A549 (cell line): ENCODE results near the gene B4GALT3. TPM values are rescaled to one million over a fixed set of nuclear protein-coding genes. Genes with fewer than 3 reads are reported as not detected.

Source experiments
- ATAC-seq, 2 experiments: fragments of 200-7000 bp in 1 of 2; fragments of >200 bp in 1 of 2; cut with Nextera tagmentation in 1 of 2; cut with Tn5 transposase in 1 of 2; 3 replicates each; pipeline versions ENCODE4 v1.8.0 to v1.9.1; 2018 to 2020; ENCODE audit warnings: mild to moderate bottlenecking in 1 of 2, moderate library complexity in 1 of 2
- CTCF ChIA-PET: fragments of 300-600 bp; sonication (Branson Sonifier 250); formaldehyde crosslinking; extraction: SDS; loops from one replicate; lab custom pipeline; 2021; ENCODE audit warnings: antibody characterized with exemption, inconsistent platforms; lab: Yijun Ruan, JAX
- POLR2A ChIA-PET: fragments of 350-600 bp; formaldehyde crosslinking; extraction: SDS; loops from one replicate; lab custom pipeline; 2021; ENCODE audit warnings: antibody characterized with exemption, inconsistent platforms; lab: Yijun Ruan, JAX
- DNase-seq, 2 experiments: peaks; one replicate each; pipeline versions ENCODE4 v3.0.0 to v3.0.0-alpha.2; 2011 to 2016; ENCODE audit warnings: low read depth in 1 of 2, low spot score in 1 of 2
- FAIRE-seq: peaks from 2 replicates; lab custom pipeline; 2011; peaks lifted over from hg19 to GRCh38; lab: Jason Lieb, UNC
- H3K27ac ChIP-seq, 2 experiments: fragments of >200 bp; sonication (Bioruptor Twin); formaldehyde crosslinking; 3 replicates each; pipeline ENCODE4 v1.5.1; 2016 to 2017
- H3K4me1 ChIP-seq: fragments of >200 bp; sonication (Bioruptor Twin); formaldehyde crosslinking; 3 replicates; pipeline ENCODE4 v1.6.1; 2016
- H3K4me2 ChIP-seq: fragments of >200 bp; sonication (Bioruptor Twin); formaldehyde crosslinking; 3 replicates; pipeline ENCODE4 v1.6.1; 2016
- H3K4me3 ChIP-seq: fragments of >200 bp; sonication (Bioruptor Twin); formaldehyde crosslinking; 3 replicates; pipeline ENCODE4 v1.5.1; 2016
- H3K9me3 ChIP-seq: fragments of >200 bp; sonication (Bioruptor Twin); formaldehyde crosslinking; 3 replicates; pipeline ENCODE4 v1.6.1; 2016
- BCL3 ChIP-seq: fragments of >200 bp; sonication (Bioruptor Twin); formaldehyde crosslinking; IDR thresholded peaks from 3 replicates; pipeline ENCODE4 v1.6.1; 2016
- BHLHE40 ChIP-seq: IDR thresholded peaks from 2 replicates; pipeline ENCODE4 v1.6.1; 2012; ENCODE audit warnings: low read depth, low read length, inconsistent platforms
- CBX8 ChIP-seq: fragments of 200-600 bp; sonication (generic); IDR thresholded peaks from 2 replicates; pipeline ENCODE4 v1.6.1; 2016
- FOSL2 ChIP-seq, 2 experiments: fragments of 450-650 bp in 1 of 2; fragments of >200 bp in 1 of 2; sonication (Bioruptor Twin) in 1 of 2; formaldehyde crosslinking; IDR thresholded peaks; 2 replicates each; pipeline versions ENCODE4 v1.5.0 to v1.6.1; 2016 to 2020; ENCODE audit warnings: mild to moderate bottlenecking in 1 of 2, moderate library complexity in 1 of 2
- FOXS1 ChIP-seq: fragments of 250-450 bp; sonication (Bioruptor Pico); IDR thresholded peaks from 2 replicates; pipeline ENCODE4 v1.5.0; 2020; ENCODE audit warnings: mild to moderate bottlenecking, moderate library complexity
- GATA3 ChIP-seq: IDR thresholded peaks from 2 replicates; pipeline ENCODE4 v1.6.1; 2012; ENCODE audit warnings: borderline replicate concordance
- HDAC2 ChIP-seq: fragments of 200-600 bp; sonication (generic); IDR thresholded peaks from 2 replicates; pipeline ENCODE4 v1.6.1; 2016
- HES2 ChIP-seq: fragments of >200 bp; sonication (Bioruptor Twin); formaldehyde crosslinking; IDR thresholded peaks from 2 replicates; pipeline ENCODE4 v1.6.1; 2016
- HEYL ChIP-seq: fragments of 250-450 bp; sonication (Bioruptor Pico); IDR thresholded peaks from 2 replicates; pipeline ENCODE4 v1.8.0; 2021; ENCODE audit warnings: mild to moderate bottlenecking, moderate library complexity
- HMGXB4 ChIP-seq: fragments of 250-450 bp; sonication (Bioruptor Pico); IDR thresholded peaks from 2 replicates; pipeline ENCODE4 v1.5.0; 2021; ENCODE audit warnings: mild to moderate bottlenecking, moderate library complexity, borderline replicate concordance
- HOXB13 ChIP-seq: fragments of 250-450 bp; sonication (Bioruptor Pico); IDR thresholded peaks from 2 replicates; pipeline ENCODE4 v1.5.0; 2020; ENCODE audit warnings: low read depth, mild to moderate bottlenecking, moderate library complexity
- KDM1A ChIP-seq: fragments of 200-600 bp; sonication (generic); IDR thresholded peaks from 2 replicates; pipeline ENCODE4 v1.6.1; 2016; ENCODE audit warnings: low read depth, mild to moderate bottlenecking
- MAX ChIP-seq: IDR thresholded peaks from 2 replicates; pipeline ENCODE4 v1.6.1; 2012
- MAZ ChIP-seq: fragments of 150-350 bp; IDR thresholded peaks from 2 replicates; pipeline ENCODE4 v1.6.1; 2014; ENCODE audit warnings: antibody characterized with exemption, low read depth, low read length, borderline replicate concordance
- NR3C1 ChIP-seq: fragments of >200 bp; sonication (Bioruptor Twin); formaldehyde crosslinking; IDR thresholded peaks from 3 replicates; pipeline ENCODE4 v1.6.1; 2017
- RARB ChIP-seq: fragments of 250-450 bp; sonication (Bioruptor Pico); IDR thresholded peaks from 2 replicates; pipeline ENCODE4 v1.8.0; 2021; ENCODE audit warnings: mild to moderate bottlenecking, moderate library complexity
- RCOR1 ChIP-seq: fragments of 150-350 bp; IDR thresholded peaks from 2 replicates; pipeline ENCODE4 v1.6.1; 2014; ENCODE audit warnings: antibody characterized with exemption, low read length, low read depth
- RNF2 ChIP-seq: fragments of 200-600 bp; sonication (generic); IDR thresholded peaks from 2 replicates; pipeline ENCODE4 v1.6.1; 2016; ENCODE audit warnings: low read depth, mild to moderate bottlenecking, antibody characterized with exemption, moderate library complexity, borderline replicate concordance
- SREBF2 ChIP-seq: fragments of 450-650 bp; IDR thresholded peaks from 2 replicates; pipeline ENCODE4 v1.6.1; 2014; ENCODE audit warnings: mild to moderate bottlenecking, moderate library complexity
- TFCP2L1 ChIP-seq: fragments of 250-450 bp; sonication (Bioruptor Pico); IDR thresholded peaks from 2 replicates; pipeline ENCODE4 v1.5.0; 2021; ENCODE audit warnings: mild to moderate bottlenecking
- TP53 ChIP-seq: fragments of 250-450 bp; sonication (Bioruptor Pico); IDR thresholded peaks from 2 replicates; pipeline ENCODE4 v1.5.0; 2021; ENCODE audit warnings: mild to moderate bottlenecking, moderate library complexity
- ZC3H11A ChIP-seq: fragments of 450-650 bp; IDR thresholded peaks from 2 replicates; pipeline ENCODE4 v1.6.1; 2014; ENCODE audit warnings: antibody characterized with exemption, mild to moderate bottlenecking
- ZSCAN20 ChIP-seq: fragments of 250-450 bp; sonication (Bioruptor Pico); IDR thresholded peaks from 2 replicates; pipeline ENCODE4 v1.8.0; 2022; ENCODE audit warnings: mild to moderate bottlenecking, moderate library complexity
- WGBS: methylation state at CpG from one replicate; pipeline ENCODE4 v1.1.6; 2017; ENCODE audit errors: missing lambda C conversion rate; 5-methylcytosine and 5-hydroxymethylcytosine counted together
- polyA plus RNA-seq, 4 experiments: library from polyadenylated mRNA; depleted of rRNA in 3 of 4; stranded (reverse); fragments of >200 nt; fragmentation: RNase III in 1 of 4; extraction: RNeasy Plus Mini Kit Qiagen cat#74134 plus additional on column Dnase treatment in 1 of 4; gene quantifications; 2 replicates in 3 of 4; 3 replicates in 1 of 4; pipeline ENCODE4 v1.2.3, GENCODE V29; 2011 to 2017

B4GALT3 gene
- polyA plus RNA-seq, 2 of the 4 experiments (the other 2 are of a cell fraction) = 25.3 to 25.5 TPM

- POLR2A ChIA-PET = no interaction called here
These were observed 39.4 kb downstream of the B4GALT3 start for GRCh38 chr1:161137881-161138280.

GRCh38 chr1:161133220-161133740 lies 44.0 kb downstream of the B4GALT3 start:
- H3K4me3 ChIP-seq = peak overlapping the region; percentile 67
- ChIA-PET POLR2A (interaction anchor here (0.6 to 2.6 kb wide), 14 partner anchors 11 to 136 kb away, joined by 3 to 30 read pairs (median 4); partner anchors contain the start of genes B4GALT3, F11R, KLHDC9 and NIT1), CTCF (interaction anchor here (0.6 to 3.6 kb wide), 10 partner anchors 20 to 300 kb away, joined by 3 to 12 read pairs (median 4); partner anchors contain the start of genes KLHDC9 and PPOX)
- peak overlapping the region; percentile 88 for H3K4me2 ChIP-seq
- no peak for FAIRE-seq
- H3K4me1 ChIP-seq = peaks cover 20% of the 10 kb centered on the region
- TF ChIP-seq TFCP2L1 (CRISPR knock-in tag) (0 out of 2 replicates have a peak, but pooled peaks have one; percentile 33), FOXS1 (CRISPR knock-in tag) (no peak), HOXB13 (CRISPR knock-in tag) (no peak), GATA3 (0 out of 2 replicates have a peak, but pooled peaks have one; percentile 3)
- 2% methylated on average over 11 of the region's 11 CpGs for WGBS
- DNase-seq = peak in 1 of 2 experiments; percentile 31
- peak in 1 of 2 experiments; percentile 7; a peak in 4 of 6 replicates for ATAC-seq
- H3K9me3 ChIP-seq = no peaks in the 10 kb centered on the region
- peak overlapping the region; percentile 93 to 95 for H3K27ac ChIP-seq

More at GRCh38 chr1:161137881-161138280, 39.4 kb downstream of the B4GALT3 start:
- no peaks in the 10 kb centered on the region for H3K9me3 ChIP-seq
- H3K4me1 ChIP-seq = peaks cover 9% of the 10 kb centered on the region
- no peak overlapping the region for H3K4me3 ChIP-seq
- no peak for FAIRE-seq
- TF ChIP-seq RCOR1 (no peak), NR3C1 (no peak), BCL3 (no peak), TP53 (CRISPR knock-in tag) (no peak), HEYL (no peak), ZC3H11A (no peak), ZSCAN20 (CRISPR knock-in tag) (no peak), KDM1A (no peak), HDAC2 (no peak), MAZ (no peak), FOSL2 (IDR thresholded peaks at IDR 0.05) (no peak), FOSL2 (CRISPR knock-in tag; IDR thresholded peaks at IDR 0.05) (no peak), GATA3 (no peak), RARB (CRISPR knock-in tag) (no peak), CBX8 (no peak), HES2 (no peak), MAX (no peak), RNF2 (no peak), SREBF2 (no peak), HMGXB4 (CRISPR knock-in tag) (no peak), BHLHE40 (no peak)
- no peak for DNase-seq
- no peak for ATAC-seq
- 98% methylated on average over 3 of the region's 3 CpGs for WGBS
- no peak overlapping the region for H3K27ac ChIP-seq
- CTCF ChIA-PET = interaction anchor here (0.5 to 3.4 kb wide), 11 partner anchors 9 to 462 kb away, joined by 3 to 16 read pairs (median 5); partner anchors contain the start of gene KLHDC9
- H3K4me2 ChIP-seq = no peak overlapping the region
